Smooth muscle cell (in vitro differentiated cells): Measurements from ENCODE around the gene MPRIP. TPM values are rescaled to one million over a fixed set of nuclear protein-coding genes. Genes with fewer than 3 reads are reported as not detected.

ENCODE experiments used
- DNase-seq: peaks from one replicate; lab custom pipeline; 2025; ENCODE audit not compliant: unreplicated experiment; lab: John Stamatoyannopoulos, UW
- H2AFZ ChIP-seq: fragments of 200-600 bp; sonication (generic); 2 replicates; pipeline ENCODE4 v1.6.0; 2016; ENCODE audit warnings: antibody characterized with exemption, low read depth, mild to moderate bottlenecking
- H3F3A ChIP-seq: fragments of 200-600 bp; sonication (generic); 2 replicates; pipeline ENCODE4 v1.6.0; 2017; ENCODE audit warnings: antibody characterized with exemption, low read depth
- H3K27ac ChIP-seq: fragments of 200-600 bp; sonication (generic); 2 replicates; pipeline ENCODE4 v1.5.1; 2016; ENCODE audit warnings: low read depth, mild to moderate bottlenecking
- H3K27me3 ChIP-seq: fragments of 200-600 bp; sonication (generic); 2 replicates; pipeline ENCODE4 v1.6.1; 2016; ENCODE audit warnings: low read depth, mild to moderate bottlenecking
- H3K36me3 ChIP-seq: fragments of 200-600 bp; sonication (generic); 2 replicates; pipeline ENCODE4 v1.5.1; 2016; ENCODE audit warnings: low read depth
- H3K4me1 ChIP-seq: fragments of 200-600 bp; sonication (generic); 2 replicates; pipeline ENCODE4 v1.5.1; 2016; ENCODE audit warnings: low read depth
- H3K4me2 ChIP-seq: fragments of 200-600 bp; sonication (generic); 2 replicates; pipeline ENCODE4 v1.6.0; 2016; ENCODE audit warnings: mild to moderate bottlenecking
- H3K4me3 ChIP-seq: fragments of 200-600 bp; sonication (generic); 2 replicates; pipeline ENCODE4 v1.5.1; 2016; ENCODE audit warnings: mild to moderate bottlenecking
- H3K79me2 ChIP-seq: fragments of 200-600 bp; sonication (generic); 2 replicates; pipeline ENCODE4 v1.6.0; 2016; ENCODE audit warnings: low read depth, mild to moderate bottlenecking
- H3K9ac ChIP-seq: fragments of 200-600 bp; sonication (generic); 2 replicates; pipeline ENCODE4 v1.6.0; 2016; ENCODE audit warnings: low read depth
- H3K9me3 ChIP-seq: fragments of 200-600 bp; sonication (generic); replicated peaks from 2 replicates; pipeline ENCODE4 v1.5.1; 2016; ENCODE audit warnings: low read depth
- H4K20me1 ChIP-seq: fragments of 200-600 bp; sonication (generic); 2 replicates; pipeline ENCODE4 v1.6.0; 2016; ENCODE audit warnings: low read depth
- WGBS: methylation state at CpG from one replicate; pipeline ENCODE4 v1.1.7; 2016; ENCODE audit warnings: low lambda C conversion rate; 5-methylcytosine and 5-hydroxymethylcytosine counted together
- polyA plus RNA-seq: library from polyadenylated mRNA; unstranded; fragments of >200 nt; fragmentation: Nextera tagmentation; extraction: Ambion mirVana; gene quantifications from 2 replicates; pipeline ENCODE4 v1.2.1, GENCODE V29; 2016
- total RNA-seq: library from RNA; depleted of rRNA; stranded (reverse); fragments of >200 nt; gene quantifications from 2 replicates; pipeline ENCODE4 v1.2.3, GENCODE V29; 2014
- TF ChIP-seq, protein P1 (sequence below): fragments of 200-600 bp; sonication (generic); IDR thresholded peaks from 2 replicates; pipeline ENCODE4 v1.5.1; 2017; ENCODE audit warnings: borderline replicate concordance, mild to moderate bottlenecking, antibody characterized with exemption; ENCODE audit not compliant: insufficient read depth, poor library complexity, severe bottlenecking

Gene MPRIP
- total and polyA plus RNA-seq, 2 experiments from 2014 or later: 58.8 to 69.3 TPM

DNA sequence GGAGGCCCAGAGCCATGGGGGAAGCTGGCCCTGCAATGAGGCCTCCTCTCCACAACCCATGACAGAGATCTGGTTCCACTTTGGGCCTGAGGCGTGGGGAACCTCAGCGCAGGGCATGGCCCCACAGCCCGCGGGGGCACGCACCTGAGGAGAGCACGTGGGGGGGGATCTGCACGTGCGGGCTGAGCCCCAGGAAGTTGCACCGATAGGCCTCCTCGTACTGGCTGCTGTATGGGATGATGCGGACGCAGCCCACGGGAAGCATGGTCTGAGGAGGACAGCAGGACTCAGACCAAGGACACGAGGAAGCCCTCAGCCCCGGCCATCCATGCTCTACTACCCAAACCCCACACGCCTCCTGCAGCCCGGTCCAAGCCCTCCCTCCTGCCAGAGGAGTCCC, 174.0 kb downstream of the MPRIP start:
- Histone ChIP-seq H3K27ac (no peak overlapping the region), H3F3A (no peaks in the 10 kb centered on the region), H3K4me3 (no peak overlapping the region), H3K79me2 (no peaks in the 10 kb centered on the region), H3K4me2 (no peak overlapping the region), H3K9ac (no peak overlapping the region), H3K27me3 (no peaks in the 10 kb centered on the region), H3K4me1 (no peaks in the 10 kb centered on the region), H4K20me1 (peaks cover 6% of the 10 kb centered on the region), H3K9me3 (no peaks in the 10 kb centered on the region), H3K36me3 (peaks cover 3% of the 10 kb centered on the region), H2AFZ (no peak overlapping the region)
- TF ChIP-seq, protein P1, sequence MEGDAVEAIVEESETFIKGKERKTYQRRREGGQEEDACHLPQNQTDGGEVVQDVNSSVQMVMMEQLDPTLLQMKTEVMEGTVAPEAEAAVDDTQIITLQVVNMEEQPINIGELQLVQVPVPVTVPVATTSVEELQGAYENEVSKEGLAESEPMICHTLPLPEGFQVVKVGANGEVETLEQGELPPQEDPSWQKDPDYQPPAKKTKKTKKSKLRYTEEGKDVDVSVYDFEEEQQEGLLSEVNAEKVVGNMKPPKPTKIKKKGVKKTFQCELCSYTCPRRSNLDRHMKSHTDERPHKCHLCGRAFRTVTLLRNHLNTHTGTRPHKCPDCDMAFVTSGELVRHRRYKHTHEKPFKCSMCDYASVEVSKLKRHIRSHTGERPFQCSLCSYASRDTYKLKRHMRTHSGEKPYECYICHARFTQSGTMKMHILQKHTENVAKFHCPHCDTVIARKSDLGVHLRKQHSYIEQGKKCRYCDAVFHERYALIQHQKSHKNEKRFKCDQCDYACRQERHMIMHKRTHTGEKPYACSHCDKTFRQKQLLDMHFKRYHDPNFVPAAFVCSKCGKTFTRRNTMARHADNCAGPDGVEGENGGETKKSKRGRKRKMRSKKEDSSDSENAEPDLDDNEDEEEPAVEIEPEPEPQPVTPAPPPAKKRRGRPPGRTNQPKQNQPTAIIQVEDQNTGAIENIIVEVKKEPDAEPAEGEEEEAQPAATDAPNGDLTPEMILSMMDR: no peak
- WGBS: 97% methylated on average over 13 of the region's 17 CpGs
- no peak for DNase-seq

DNA sequence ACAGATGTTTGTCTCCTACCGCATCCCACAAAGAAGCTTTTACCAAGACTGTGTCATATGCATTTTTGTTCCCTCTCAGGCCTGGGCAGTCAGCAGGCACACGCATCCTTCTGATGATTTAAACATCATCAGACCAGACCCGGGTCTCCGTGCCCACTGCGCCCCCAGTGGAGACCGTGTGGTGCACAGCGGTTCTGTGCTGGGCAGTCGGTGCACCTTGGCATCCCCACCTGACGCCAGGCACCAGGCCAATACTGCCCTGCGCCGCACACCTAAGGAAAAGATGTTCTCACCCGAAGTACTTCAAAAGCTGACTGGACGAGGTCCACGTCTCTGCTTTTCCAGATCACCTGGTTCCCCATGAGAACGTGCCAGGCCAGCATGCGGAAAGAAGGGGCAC, 174.5 kb downstream of the MPRIP start:
- Histone ChIP-seq H3F3A (no peaks in the 10 kb centered on the region), H3K9me3 (no peaks in the 10 kb centered on the region), H4K20me1 (peaks cover 6% of the 10 kb centered on the region), H3K27ac (no peak overlapping the region), H3K36me3 (peaks cover 3% of the 10 kb centered on the region), H3K4me3 (no peak overlapping the region), H3K4me2 (no peak overlapping the region), H3K79me2 (no peaks in the 10 kb centered on the region), H3K4me1 (no peaks in the 10 kb centered on the region), H3K27me3 (no peaks in the 10 kb centered on the region), H2AFZ (no peak overlapping the region), H3K9ac (no peak overlapping the region)
- 95% methylated on average over 16 of the region's 16 CpGs for WGBS
- TF ChIP-seq, protein P1: no peak
- no peak for DNase-seq

DNA sequence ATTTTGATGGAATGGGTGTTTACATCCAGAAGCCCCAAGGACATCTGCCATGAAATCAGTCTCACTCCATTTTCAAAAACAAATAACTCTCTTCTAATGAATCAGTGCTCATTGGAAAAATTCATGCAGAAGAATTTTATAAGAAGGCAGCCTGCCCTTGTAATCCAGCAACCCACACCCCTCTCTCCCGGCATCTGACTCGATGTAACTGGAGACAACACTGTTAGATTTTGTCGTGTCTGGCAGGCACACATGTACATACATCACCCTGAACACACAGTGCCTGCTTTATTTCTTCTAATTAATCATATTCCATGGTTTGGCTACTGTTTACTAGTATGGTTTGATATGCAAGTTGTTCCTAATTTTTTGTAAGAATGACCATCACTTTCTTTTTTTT, 175.7 kb downstream of the MPRIP start:
- Histone ChIP-seq H3F3A (no peaks in the 10 kb centered on the region), H3K9me3 (no peaks in the 10 kb centered on the region), H3K27ac (no peak overlapping the region), H3K36me3 (peaks cover 3% of the 10 kb centered on the region), H2AFZ (no peak overlapping the region), H3K27me3 (no peaks in the 10 kb centered on the region), H4K20me1 (peaks cover 6% of the 10 kb centered on the region), H3K79me2 (no peaks in the 10 kb centered on the region), H3K9ac (no peak overlapping the region), H3K4me2 (no peak overlapping the region), H3K4me1 (no peaks in the 10 kb centered on the region), H3K4me3 (no peak overlapping the region)
- DNase-seq: no peak
- 97% methylated on average over 3 of the region's 3 CpGs for WGBS
- TF ChIP-seq, protein P1: no peak

DNA sequence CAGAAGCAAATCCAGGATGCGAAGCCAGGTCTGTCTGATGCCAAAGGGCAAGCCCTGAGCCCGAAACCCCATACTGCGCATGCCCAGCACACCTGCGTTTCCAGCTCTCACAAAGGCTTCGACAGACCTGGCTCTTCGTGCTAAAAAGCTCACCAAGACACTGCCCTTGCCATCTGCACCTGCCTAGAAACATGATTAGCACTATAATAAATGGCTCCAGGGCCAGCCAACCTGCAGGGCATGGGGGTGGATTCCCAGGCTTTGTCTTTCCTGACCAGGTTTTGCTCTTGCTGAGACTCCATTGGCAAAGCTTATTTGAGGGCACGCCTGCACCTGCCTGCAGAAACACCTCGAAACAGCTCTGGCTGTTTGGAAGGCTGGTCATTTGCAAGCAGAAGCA, 178.3 kb downstream of the MPRIP start:
- Histone ChIP-seq H3K36me3 (peaks cover 13% of the 10 kb centered on the region), H2AFZ (no peak overlapping the region), H4K20me1 (peaks cover 6% of the 10 kb centered on the region), H3K4me3 (no peak overlapping the region), H3K4me2 (no peak overlapping the region), H3K9ac (no peak overlapping the region), H3K79me2 (no peaks in the 10 kb centered on the region), H3F3A (no peaks in the 10 kb centered on the region), H3K4me1 (no peaks in the 10 kb centered on the region), H3K27ac (no peak overlapping the region), H3K9me3 (no peaks in the 10 kb centered on the region), H3K27me3 (no peaks in the 10 kb centered on the region)
- TF ChIP-seq, protein P1: no peak
- DNase-seq: no peak
- WGBS: 95% methylated on average over 8 of the region's 8 CpGs
